HFFc6 (cell line): ENCODE data around the gene NGRN. TPM values are rescaled to one million over a fixed set of nuclear protein-coding genes. Genes with fewer than 3 reads are reported as not detected.
A peak's percentile ranks its signal among the peaks of the same experiment; 100 is the strongest.

Source experiments
- DNase-seq: peaks from one replicate; pipeline ENCODE4 v3.0.0-alpha.2; 2018
- H3K27ac Mint-ChIP-seq: 2 replicates; pipeline ENCODE4 v1.8.0; 2020; ENCODE audit warnings: mild to moderate bottlenecking, mixed read lengths
- H3K27me3 Mint-ChIP-seq: 2 replicates; pipeline ENCODE4 v1.8.0; 2021; ENCODE audit warnings: mild to moderate bottlenecking, moderate library complexity, mixed read lengths; ENCODE audit not compliant: insufficient read depth
- H3K36me3 Mint-ChIP-seq: 2 replicates; pipeline ENCODE4 v1.8.0; 2021; ENCODE audit warnings: low read depth, mixed read lengths
- H3K4me1 Mint-ChIP-seq: 2 replicates; pipeline ENCODE4 v1.8.0; 2020; ENCODE audit warnings: low read depth, mixed read lengths
- H3K4me3 Mint-ChIP-seq: 2 replicates; pipeline ENCODE4 v1.8.0; 2020; ENCODE audit warnings: mild to moderate bottlenecking, moderate library complexity, mixed read lengths
- H3K9me3 Mint-ChIP-seq: 2 replicates; pipeline ENCODE4 v1.8.0; 2020; ENCODE audit warnings: mild to moderate bottlenecking, mixed read lengths
- total RNA-seq, 6 experiments: library from RNA; stranded (reverse); fragmentation: NEBNext Ultra II Directional; extraction: Animal tissue kit (Norgen Biotek cat#: 25700); gene quantifications; 2 replicates in 1 of 6; 3 replicates in 5 of 6; pipeline ENCODE4 v1.2.3, GENCODE V29; 2021
- TF ChIP-seq, protein P1 (sequence below): fragments of 200-600 bp; sonication (generic); IDR thresholded peaks from 2 replicates; pipeline ENCODE4 v1.5.0; 2021; ENCODE audit warnings: antibody characterized with exemption, mild to moderate bottlenecking

NGRN gene
- total RNA-seq, 6 experiments from 2014 or later: 81.3 to 105 (median 83.2) TPM

DNA sequence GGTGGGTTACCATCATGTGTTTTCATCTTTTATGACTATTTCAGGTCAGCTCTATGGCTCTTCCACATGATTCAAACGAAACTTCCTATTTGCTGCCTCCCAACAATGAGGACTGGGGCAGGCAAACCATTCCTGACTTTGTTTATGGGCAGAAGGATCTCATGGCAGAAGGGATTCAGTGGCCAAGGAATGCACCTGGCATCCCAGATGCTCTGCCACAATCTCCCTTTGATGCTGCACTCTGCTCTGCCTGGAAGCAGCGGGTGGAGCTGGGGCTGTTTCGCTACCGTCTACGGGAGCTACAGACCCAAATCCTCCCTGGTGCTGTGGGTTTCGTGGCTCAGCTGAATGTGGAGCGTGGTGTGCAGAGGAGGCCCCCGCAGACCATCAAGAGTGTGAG is 24.6 kb upstream of the NGRN start:
- Mint-ChIP-seq H3K9me3 (no peaks in the 10 kb centered on the region), H3K4me3 (no peak overlapping the region), H3K27ac (no peak overlapping the region), H3K4me1 (no peaks in the 10 kb centered on the region), H3K27me3 (peaks cover 5% of the 10 kb centered on the region; the same call in 1 of the 2 replicates), H3K36me3 (no peaks in the 10 kb centered on the region)
- no peak for DNase-seq
- TF ChIP-seq, protein P1, sequence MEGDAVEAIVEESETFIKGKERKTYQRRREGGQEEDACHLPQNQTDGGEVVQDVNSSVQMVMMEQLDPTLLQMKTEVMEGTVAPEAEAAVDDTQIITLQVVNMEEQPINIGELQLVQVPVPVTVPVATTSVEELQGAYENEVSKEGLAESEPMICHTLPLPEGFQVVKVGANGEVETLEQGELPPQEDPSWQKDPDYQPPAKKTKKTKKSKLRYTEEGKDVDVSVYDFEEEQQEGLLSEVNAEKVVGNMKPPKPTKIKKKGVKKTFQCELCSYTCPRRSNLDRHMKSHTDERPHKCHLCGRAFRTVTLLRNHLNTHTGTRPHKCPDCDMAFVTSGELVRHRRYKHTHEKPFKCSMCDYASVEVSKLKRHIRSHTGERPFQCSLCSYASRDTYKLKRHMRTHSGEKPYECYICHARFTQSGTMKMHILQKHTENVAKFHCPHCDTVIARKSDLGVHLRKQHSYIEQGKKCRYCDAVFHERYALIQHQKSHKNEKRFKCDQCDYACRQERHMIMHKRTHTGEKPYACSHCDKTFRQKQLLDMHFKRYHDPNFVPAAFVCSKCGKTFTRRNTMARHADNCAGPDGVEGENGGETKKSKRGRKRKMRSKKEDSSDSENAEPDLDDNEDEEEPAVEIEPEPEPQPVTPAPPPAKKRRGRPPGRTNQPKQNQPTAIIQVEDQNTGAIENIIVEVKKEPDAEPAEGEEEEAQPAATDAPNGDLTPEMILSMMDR: no peak

DNA sequence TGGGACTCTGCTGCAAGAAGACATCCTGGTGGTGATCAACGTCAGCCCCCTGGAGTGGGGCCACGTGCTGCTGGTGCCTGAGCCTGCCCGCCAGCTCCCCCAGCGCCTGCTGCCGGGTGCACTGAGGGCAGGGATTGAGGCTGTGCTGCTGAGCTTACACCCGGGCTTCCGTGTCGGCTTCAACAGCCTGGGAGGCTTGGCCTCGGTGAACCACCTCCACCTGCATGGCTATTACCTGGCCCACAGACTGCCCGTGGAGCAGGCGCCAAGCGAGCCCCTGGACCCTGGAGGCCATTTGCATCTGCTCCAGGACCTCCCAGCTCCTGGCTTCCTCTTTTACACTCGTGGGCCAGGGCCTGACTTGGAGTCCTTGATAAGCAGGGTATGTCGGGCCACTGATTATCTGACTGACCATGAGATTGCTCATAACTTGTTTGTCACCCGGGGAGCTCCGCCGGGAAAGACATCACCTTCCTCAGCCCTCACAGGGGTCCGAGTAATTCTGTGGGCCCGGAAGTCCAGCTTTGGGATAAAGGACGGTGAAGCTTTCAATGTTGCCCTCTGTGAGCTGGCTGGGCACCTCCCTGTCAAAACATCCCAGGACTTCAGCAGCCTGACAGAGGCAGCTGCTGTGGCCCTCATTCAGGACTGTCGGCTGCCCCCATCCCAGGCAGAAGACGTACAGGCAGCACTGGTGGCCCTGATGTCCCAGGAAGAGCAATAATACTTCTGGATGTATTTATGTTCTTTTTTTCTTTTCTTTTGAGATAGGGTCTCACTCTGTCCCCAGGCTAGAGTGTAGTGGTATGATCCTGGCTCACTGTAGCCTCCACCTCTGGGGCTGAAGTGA is 23.9 kb upstream of the NGRN start:
- DNase-seq: no peak
- Mint-ChIP-seq H3K36me3 (no peaks in the 10 kb centered on the region), H3K4me1 (no peaks in the 10 kb centered on the region), H3K9me3 (no peaks in the 10 kb centered on the region), H3K4me3 (no peak overlapping the region), H3K27ac (no peak overlapping the region), H3K27me3 (peaks cover 5% of the 10 kb centered on the region; the same call in 1 of the 2 replicates)
- TF ChIP-seq, protein P1: no peak

GRCh38 chr15:90243943-90244639 is 21.4 kb upstream of the NGRN start:
- no peaks in the 10 kb centered on the region for H3K9me3 Mint-ChIP-seq
- peaks cover 7% of the 10 kb centered on the region for H3K4me1 Mint-ChIP-seq
- H3K27me3 Mint-ChIP-seq: peaks cover 6% of the 10 kb centered on the region
- H3K27ac Mint-ChIP-seq: no peak overlapping the region
- TF ChIP-seq, protein P1: no peak
- DNase-seq: no peak
- H3K4me3 Mint-ChIP-seq: no peak overlapping the region
- H3K36me3 Mint-ChIP-seq: no peaks in the 10 kb centered on the region

DNA sequence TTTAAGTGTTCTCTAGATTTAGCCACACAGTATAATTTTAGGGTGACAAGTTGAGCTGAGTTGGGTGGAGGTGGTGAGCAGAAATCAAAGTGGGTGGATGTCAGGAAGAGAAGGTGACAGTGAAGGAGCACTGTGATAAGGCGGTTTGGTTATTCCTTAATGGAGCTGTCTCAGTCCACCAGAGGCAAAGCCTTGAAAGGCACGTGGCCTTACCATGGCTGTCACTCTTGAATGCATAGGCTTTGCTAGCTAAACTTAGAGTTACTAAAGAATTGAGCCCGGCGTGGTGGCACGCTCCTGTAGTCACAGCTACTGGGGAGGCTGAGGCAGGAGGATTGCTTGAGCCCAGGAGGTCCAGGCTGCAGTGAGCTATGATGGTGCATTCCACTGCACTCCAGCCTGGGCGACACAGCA is 16.7 kb upstream of the NGRN start:
- H3K27me3 Mint-ChIP-seq: peaks cover 2% of the 10 kb centered on the region; the same call in 1 of the 2 replicates
- TF ChIP-seq, protein P1: no peak
- H3K27ac Mint-ChIP-seq: peak overlapping the region; percentile 73
- H3K36me3 Mint-ChIP-seq: no peaks in the 10 kb centered on the region
- peaks cover 15% of the 10 kb centered on the region for H3K4me1 Mint-ChIP-seq
- peak overlapping the region; percentile 89 for H3K4me3 Mint-ChIP-seq
- DNase-seq: no peak
- no peaks in the 10 kb centered on the region for H3K9me3 Mint-ChIP-seq

GRCh38 chr15:90249203-90249863 is 16.1 kb upstream of the NGRN start, which contains the start of gene TTLL13:
TSS of gene TTLL13 (plus strand) at chr15:90249556. CDS start at chr15:90250631, 1,075 bp downstream.
- Mint-ChIP-seq H3K4me3 (peak within 1 kb of the TSS; percentile 89), H3K4me1 (peaks cover 15% of the 10 kb centered on the region), H3K27me3 (peaks cover 4% of the 10 kb centered on the region; the same call in 1 of the 2 replicates), H3K9me3 (no peaks in the 10 kb centered on the region), H3K27ac (peak within 1 kb of the TSS; percentile 73), H3K36me3 (no peaks in the 10 kb centered on the region)
- TF ChIP-seq, protein P1: no peak
- DNase-seq: peak; percentile 75
